A549 (cell line): Measurements from ENCODE around the gene C6orf163.

ENCODE experiments used
- BHLHE40 ChIP-seq: IDR thresholded peaks from 2 replicates; pipeline ENCODE4 v1.6.1; 2012; ENCODE audit warnings: low read depth, low read length, inconsistent platforms
- CTCF ChIP-seq: fragments of >200 bp; sonication (Bioruptor Twin); formaldehyde crosslinking; IDR thresholded peaks from 3 replicates; pipeline ENCODE4 v1.5.1; 2016
- E2F6 ChIP-seq: IDR thresholded peaks from 2 replicates; pipeline ENCODE4 v1.6.1; 2012; ENCODE audit warnings: low read depth, borderline replicate concordance
- EP300 ChIP-seq, 2 experiments: fragments of >200 bp; sonication (Bioruptor Twin); formaldehyde crosslinking; IDR thresholded peaks; 2 replicates in 1 of 2; 3 replicates in 1 of 2; pipeline ENCODE4 v1.6.1; 2016 to 2017
- HDAC2 ChIP-seq: fragments of 200-600 bp; sonication (generic); IDR thresholded peaks from 2 replicates; pipeline ENCODE4 v1.6.1; 2016
- KDM5A ChIP-seq: fragments of 200-600 bp; sonication (generic); IDR thresholded peaks from 2 replicates; pipeline ENCODE4 v1.6.1; 2016; ENCODE audit warnings: antibody characterized with exemption, mild to moderate bottlenecking
- MAFK ChIP-seq: fragments of 450-650 bp; IDR thresholded peaks from 2 replicates; pipeline ENCODE4 v1.6.1; 2014; ENCODE audit not compliant: partially characterized antibody
- MYC ChIP-seq: IDR thresholded peaks from 2 replicates; pipeline ENCODE4 v1.6.1; 2012; ENCODE audit warnings: mild to moderate bottlenecking, inconsistent platforms, low read length, improper control_type of control experiment, borderline replicate concordance
- POLR2A ChIP-seq: IDR thresholded peaks from 2 replicates; pipeline ENCODE4 v1.6.1; 2012; ENCODE audit warnings: mild to moderate bottlenecking, low read length
- RAD21 ChIP-seq, 2 experiments: fragments of >200 bp in 1 of 2; sonication (Bioruptor Twin) in 1 of 2; formaldehyde crosslinking in 1 of 2; IDR thresholded peaks in 1 of 2; conservative IDR thresholded peaks in 1 of 2; 2 replicates in 1 of 2; 3 replicates in 1 of 2; pipeline ENCODE4 v1.6.1; 2012 to 2018; ENCODE audit warnings: inconsistent platforms in 1 of 2
- SREBF2 ChIP-seq: fragments of 450-650 bp; IDR thresholded peaks from 2 replicates; pipeline ENCODE4 v1.6.1; 2014; ENCODE audit warnings: mild to moderate bottlenecking, moderate library complexity
- USF2 ChIP-seq: fragments of 450-650 bp; IDR thresholded peaks from 2 replicates; pipeline ENCODE4 v1.6.1; 2014; ENCODE audit warnings: antibody characterized with exemption
- ZNF302 ChIP-seq: fragments of 250-450 bp; sonication (Bioruptor Pico); IDR thresholded peaks from 2 replicates; pipeline ENCODE4 v1.9.0; 2021; ENCODE audit warnings: inconsistent platforms, mild to moderate bottlenecking, moderate library complexity

- TF ChIP-seq CTCF: no peak
- TF ChIP-seq RAD21 (conservative IDR thresholded peaks at IDR 0.05 in 1 of 2, IDR thresholded peaks at IDR 0.05 in 1 of 2): no peak
- TF ChIP-seq EP300 (IDR thresholded peaks at IDR 0.05): no peak
- no peak for TF ChIP-seq POLR2A
- no peak for TF ChIP-seq MAFK
- no peak for TF ChIP-seq ZNF302 (CRISPR knock-in tag)
- no peak for TF ChIP-seq MYC
- no peak for TF ChIP-seq HDAC2
- no peak for TF ChIP-seq BHLHE40
- no peak for TF ChIP-seq USF2
- no peak for TF ChIP-seq SREBF2
- no peak for TF ChIP-seq E2F6
- no peak for TF ChIP-seq KDM5A
Observed at GRCh38 chr6:87366072-87366827, 21.6 kb downstream of the C6orf163 start.
